ENCODE data around the gene ITGA2.
"Not testable (repeated sequence)": the region's sequence is repeated elsewhere in the genome, so short reads cannot be mapped to it uniquely, and the experiment has no call there.

ITGA2 gene

DNA sequence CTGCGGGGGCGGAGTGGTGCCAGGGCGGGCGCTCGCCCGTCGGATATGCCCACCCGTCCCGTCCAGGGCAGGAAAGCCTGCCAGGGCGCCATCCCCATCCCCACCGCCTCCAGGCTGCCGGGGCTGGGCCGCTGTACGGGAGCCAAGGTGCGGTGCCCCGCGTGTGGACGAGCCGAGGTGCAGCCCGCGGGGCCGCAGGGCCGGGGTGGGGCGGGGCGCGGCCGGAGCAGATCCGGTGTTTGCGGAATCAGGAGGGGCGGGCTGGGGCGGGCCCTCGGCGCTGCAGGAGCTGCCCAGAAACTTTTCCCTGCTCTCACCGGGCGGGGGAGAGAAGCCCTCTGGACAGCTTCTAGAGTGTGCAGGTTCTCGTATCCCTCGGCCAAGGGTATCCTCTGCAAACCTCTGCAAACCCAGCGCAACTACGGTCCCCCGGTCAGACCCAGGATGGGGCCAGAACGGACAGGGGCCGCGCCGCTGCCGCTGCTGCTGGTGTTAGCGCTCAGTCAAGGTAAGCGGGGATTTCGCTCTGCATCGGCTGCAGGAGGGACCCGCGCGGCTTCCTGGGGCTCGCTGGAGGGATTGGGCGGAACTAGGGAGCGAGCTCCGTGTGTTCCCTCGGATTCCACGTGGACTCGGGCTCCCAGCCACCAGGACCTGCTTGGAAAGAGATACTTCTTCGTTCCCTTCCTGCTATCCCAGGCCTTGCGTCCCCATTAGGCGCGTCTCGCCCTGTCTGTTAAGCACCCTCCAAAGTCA is at the start of gene ITGA2:
Gene ITGA2, plus strand, starts transcription at position 328 of the 756 bp plus-strand sequence. Its CDS starts 117 bp downstream, at position 445.
- no peak for DNase-seq (ENCODE audit: low spot score)

DNA sequence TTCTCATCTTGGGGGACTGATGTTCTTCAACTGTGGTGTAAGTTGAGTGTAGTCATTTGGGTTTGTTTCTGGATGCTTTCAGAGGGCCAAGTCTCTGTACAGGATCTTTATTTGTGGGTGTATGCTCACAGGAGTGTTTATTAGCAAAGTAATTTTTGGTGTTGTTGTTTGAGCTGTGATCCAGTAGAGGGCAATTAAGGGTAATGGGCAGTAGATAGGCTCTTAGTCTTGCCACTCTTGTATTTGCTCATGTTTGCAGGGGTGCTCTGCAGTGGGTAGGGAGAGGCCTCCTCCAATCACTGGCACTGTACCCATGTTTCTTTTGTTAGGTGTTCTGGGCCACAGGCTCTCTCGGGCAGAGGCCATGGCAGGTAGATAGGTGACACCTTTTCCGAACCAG is 45.9 kb upstream of the ITGA2 start:
- peak; percentile 36 for DNase-seq (ENCODE audit: low spot score)

DNA sequence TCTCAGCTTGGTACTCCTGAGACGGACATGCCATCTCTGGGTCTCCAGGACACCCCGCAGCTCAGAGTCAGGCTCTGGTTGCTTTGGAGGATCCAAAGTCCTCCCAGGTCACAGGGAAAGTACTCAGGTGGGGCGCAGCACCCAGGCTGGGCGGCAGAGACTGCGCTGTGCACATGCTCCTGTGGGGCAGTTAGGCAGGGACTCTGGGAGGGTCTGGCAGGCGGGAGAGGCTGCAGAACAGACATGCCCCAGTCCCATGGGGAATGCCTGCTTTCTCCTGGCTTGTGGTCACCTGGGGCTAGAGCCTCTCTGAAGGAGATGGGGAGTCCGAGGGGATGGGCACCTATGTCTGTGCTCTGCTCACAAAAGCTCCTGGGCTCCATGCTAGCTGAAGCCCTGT is 45.3 kb upstream of the ITGA2 start:
- DNase-seq (ENCODE audit: low spot score): no peak

DNA sequence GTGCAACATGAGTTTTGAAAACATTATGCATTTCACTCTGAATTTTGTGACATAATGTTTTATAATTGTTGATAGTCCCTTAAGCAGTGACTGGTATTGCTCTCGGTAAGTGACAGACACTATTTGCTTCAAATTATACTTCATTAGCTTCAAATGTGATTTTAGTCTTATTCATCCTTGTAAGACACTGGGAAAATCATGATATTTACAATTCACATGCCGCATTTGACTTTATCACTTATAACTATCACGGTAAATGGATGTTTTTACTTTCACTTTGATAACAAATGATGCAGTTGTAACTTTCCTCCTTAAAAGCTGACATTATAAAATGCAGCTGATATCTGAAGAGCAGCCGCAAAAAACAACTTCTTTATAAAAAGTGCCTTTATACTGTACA is 44.1 kb upstream of the ITGA2 start:
- DNase-seq (ENCODE audit: low spot score): no peak

DNA sequence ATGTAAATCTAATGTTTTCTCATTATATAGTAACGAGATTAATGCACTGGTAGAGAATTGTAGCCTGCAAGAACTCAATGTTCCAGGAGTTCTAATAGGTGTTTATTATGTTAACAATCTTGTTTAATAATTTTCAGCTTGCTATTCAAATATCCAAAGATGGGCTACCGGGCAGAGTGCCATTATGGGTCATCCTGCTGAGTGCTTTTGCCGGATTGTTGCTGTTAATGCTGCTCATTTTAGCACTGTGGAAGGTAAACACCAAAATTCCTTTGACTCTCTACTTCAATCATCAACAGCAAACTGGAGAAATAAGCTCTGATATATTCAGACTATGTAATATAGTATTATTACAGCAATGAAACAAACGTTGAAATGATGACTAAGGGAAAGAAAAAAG is 41.9 kb upstream of the ITGA2 start:
- DNase-seq (ENCODE audit: low spot score): no peak

DNA sequence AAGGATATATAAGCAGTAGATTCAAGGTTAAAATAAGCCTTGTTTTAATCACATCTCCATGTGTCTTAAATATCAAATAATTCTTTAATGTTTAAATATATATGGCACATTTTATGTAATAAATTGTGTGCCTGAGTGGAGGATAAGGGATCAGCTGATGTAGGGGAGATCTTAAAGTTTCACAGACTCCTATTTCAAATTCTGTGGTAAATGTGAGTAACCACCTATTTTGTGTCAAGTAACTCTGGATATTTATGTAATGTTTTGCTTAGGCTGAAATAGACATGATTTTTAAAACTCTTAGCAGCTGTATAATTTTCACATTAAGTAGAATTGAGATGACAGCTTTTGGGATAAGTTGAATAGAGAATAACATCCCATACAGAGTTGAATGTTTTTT is 41.3 kb upstream of the ITGA2 start:
- DNase-seq (ENCODE audit: low spot score): no peak

DNA sequence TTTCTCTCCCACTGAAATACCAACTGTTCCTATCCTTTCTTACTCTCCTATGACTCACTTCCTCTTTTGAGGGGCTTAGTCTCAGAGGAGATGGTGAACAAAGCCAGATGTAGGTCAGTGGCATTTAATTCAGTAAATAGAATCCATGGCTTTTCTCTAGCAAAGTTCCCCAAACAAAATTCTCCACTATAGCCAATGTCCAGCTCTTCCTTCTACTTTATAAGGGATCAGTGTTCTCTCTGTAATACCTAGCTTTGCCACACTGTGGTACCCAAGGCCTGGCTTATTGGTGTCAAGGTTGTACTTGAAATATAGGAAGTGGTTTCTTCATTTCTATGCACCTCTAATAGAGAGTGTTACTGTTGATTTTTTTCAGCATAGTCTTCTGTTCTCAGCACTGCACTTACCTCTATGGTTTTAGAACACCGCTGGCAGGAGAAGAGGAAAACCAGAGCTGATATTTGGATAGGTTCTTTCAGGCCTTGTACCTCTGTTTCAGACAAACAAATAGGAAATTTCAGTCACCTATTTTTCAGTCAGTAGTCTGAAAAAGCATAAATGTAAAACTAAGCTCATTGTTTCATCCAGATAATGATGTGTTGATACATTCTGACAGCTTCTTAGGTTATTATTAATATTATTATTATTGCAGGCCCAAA is 40.6 kb upstream of the ITGA2 start:
- DNase-seq (ENCODE audit: low spot score): peak; percentile 84

DNA sequence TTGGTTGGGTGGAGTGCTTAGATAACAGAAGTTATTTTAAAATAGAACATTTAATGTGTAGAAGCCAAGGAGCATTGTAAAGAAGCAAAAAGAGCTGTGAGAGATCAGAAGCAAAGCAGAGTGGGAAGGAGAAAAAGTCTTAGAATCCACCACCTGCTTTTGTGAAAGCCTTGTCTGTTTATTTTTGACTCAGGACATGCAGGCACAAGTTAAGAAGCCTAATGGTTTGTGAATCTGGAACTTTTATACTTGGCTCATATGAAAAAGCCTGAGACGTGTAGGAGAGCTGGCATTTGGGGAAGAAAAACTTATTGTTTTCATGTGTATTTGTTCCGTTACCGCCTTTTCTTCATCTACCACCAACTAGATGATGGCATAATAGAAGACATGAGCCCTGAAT is 38.5 kb upstream of the ITGA2 start:
- no peak for DNase-seq (ENCODE audit: low spot score)

DNA sequence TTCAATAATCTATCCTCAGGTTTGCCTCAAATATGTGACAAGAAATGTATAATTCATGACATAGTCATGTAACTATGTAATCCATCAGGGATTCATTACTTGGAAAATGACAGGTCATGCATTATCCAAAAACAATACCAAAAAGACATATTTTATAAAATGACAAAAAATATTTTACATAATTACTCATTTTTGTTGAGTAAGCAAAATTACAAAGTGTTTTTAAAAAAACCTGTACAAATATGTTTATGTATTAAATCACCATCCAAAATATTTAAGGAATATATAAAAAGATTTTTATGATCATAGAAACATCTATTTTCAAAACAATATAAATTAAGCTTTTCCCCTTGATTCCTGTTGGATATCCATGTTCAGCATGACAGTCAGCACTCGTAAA is 36.7 kb upstream of the ITGA2 start:
- no peak for DNase-seq (ENCODE audit: low spot score)

DNA sequence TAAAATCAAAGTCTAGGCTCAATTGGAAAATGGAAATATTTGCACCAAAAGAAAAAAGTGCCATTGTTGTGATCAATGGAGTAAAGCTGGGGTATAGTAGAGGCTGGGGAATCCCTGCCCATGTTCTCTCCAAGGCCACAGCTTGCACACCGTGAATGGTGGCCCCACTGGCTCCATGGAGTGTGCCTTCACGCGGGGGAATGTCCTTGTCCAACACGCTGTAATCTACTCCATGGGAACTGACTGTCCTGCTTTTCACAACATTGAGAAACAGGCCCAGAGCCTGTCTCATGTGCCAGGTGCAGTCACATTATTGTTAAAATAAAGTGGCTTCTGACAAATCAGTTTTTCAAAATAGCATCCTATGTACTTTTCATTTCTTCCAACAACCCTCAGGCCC is 33.1 kb upstream of the ITGA2 start:
- DNase-seq (ENCODE audit: low spot score): no peak

DNA sequence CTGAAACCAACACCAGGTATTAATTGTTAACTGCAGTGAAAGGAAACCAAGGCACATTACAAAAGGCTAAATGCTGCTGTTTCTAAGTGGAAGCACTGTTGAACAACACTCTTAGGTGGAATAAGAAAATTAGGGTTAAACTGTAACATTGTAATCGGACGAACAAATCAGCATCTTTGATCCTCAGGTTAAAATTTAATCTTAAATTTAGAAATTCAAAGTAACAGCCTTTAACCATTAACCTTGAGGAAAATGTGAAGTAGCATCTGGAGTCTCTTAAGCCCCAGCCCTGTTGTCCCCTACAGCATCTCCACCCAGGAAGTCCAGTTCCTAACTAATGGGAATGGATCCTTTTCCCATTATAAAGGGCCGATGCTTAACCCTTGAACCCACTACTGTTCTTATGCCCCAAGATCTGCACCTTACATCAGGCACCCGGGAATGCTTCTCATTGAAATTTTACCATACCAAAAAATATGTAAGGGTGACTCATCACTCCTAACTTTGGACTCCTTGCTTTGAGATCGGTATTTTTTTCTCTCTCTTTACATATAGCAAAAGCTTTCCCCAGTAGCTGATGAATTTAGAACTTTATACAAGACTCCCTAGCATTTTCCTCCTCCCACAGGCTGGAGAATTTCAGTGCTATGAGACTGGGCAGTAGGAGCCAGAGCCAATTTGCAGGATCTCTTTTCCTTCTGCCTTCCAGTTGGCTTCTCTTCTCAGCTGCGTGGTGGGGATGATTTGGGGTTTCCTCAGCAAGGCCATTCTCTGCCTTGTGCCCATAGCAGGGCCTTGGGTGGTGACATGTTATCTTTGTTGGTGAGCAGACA is 32.0 kb upstream of the ITGA2 start:
- no peak for DNase-seq (ENCODE audit: low spot score)

DNA sequence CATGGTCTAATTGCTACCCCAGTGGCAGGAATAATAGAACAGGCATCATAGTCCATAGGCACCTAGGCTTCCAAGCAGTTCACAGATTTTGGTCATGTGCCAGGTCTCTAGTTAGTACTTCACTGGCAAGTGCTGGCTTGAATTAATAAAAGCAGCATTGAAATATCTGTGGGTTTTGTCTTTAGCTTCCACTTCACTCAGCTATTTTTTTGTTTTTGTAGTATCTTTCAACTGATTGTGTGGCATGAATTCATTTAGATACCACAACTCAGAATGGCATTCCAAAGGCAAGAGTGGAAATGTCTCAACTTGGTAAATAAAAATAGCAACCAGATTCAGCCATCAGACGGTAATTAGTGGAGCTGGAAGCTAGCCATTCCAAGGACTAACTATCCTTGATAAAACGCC is 27.9 kb upstream of the ITGA2 start:
- DNase-seq (ENCODE audit: low spot score): no peak

DNA sequence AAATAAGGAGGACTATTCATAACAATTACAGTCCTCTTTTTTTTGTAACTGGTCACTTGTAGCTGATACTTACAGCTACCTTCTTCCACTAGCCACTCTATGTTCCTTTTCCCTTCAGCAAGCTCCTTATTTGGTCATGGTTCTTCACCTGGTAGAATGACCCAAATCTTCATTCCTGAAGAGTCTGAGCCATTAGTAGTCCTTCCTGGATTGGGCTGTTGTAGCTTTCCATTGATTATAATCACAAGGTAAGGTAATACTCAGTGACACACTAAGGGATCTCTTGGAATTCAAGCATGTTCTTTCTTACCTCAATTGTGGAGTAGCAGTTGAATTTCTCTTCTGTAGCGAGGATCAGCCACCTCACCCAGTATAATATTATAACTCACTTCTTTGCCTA is 25.5 kb upstream of the ITGA2 start:
- no peak for DNase-seq (ENCODE audit: low spot score)

DNA sequence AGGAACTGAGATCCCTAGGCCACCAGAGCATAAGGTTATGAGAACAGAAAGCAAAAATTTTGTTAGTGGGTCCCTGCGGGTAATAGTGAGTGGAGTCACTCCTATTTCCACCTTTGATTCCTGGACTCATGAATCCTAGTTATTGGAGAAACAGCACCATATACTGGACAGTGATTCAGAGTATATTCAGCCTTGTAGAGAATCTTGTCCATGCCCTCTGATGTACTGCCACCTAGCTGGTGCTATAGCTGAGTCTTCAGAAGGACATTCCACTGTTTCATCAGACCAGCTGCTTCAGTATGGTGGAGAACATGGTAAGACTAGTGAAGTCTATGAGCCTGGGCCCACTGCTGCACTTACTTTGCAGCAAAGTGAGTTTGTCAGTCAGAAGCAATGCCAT is 25.0 kb upstream of the ITGA2 start:
- DNase-seq (ENCODE audit: low spot score): no peak

DNA sequence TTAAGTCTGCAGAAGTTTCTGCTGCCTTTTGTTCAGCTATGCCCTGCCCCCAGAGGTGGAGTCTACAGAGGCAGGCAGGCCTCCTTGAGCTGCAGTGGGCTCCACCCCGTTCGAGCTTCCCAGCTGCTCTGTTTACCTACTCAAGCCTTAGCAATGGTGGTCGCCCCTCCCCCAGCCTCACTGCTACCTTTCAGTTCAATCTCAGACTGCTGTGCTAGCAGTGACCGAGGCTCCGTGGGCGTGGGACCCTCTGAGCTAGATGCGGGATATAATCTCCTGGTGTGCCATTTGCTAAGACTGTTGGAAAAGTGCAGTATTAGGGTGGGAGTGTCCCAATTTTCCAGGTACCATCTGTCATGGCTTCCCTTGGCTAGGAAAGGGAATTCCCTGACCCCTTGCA is 13.0 kb upstream of the ITGA2 start:
- DNase-seq (ENCODE audit: low spot score): not testable (repeated sequence)

DNA sequence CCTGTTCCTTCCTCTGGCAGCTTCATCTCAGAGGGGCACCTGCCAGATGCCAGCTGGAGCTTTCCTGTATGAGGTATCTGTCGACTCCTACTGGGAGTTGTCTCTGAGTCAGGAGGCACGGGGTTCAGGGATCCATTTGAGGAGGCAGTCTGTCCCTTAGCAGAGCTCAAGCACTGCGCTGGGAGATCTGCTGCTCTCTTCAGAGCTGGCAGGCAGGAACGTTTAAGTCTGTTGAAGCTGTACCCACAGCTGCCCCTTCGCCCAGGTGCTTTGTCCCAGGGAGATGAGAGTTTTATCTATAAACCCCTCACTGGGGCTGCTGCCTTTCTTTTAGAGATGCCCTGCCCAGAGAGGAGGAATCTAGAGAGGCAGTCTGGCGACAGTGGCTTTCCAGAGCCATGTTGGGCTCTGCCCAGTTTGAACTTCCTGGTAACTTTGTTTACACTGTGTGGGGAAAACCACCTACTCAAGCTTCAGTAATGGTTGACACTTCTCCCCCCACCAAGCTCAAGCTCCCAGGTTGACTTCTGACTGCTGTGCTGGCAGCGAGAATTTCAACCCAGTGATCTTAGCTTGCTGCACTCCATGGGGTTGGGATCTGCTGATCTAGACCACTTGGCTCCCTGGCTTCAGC is 11.8 kb upstream of the ITGA2 start:
- DNase-seq (ENCODE audit: low spot score): no peak

DNA sequence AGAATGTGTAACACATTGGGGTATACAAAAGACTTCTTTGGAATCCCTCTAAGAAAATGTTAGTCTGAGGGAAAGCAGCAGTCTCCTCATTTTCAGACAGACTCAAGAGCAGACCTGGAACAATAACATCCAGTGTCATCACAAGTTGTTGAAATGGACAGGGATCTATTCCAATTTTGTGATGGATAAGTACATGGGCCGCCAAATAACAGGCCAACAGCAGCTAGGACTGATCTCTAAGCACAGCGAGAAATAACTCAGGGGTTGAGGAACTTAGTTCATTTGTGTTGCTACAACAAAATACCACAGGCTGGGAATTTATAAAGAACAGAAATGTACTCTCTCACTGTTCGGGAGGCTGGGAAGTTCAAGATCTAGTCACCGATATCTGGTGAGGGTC is 7.6 kb upstream of the ITGA2 start:
- DNase-seq (ENCODE audit: low spot score): no peak

DNA sequence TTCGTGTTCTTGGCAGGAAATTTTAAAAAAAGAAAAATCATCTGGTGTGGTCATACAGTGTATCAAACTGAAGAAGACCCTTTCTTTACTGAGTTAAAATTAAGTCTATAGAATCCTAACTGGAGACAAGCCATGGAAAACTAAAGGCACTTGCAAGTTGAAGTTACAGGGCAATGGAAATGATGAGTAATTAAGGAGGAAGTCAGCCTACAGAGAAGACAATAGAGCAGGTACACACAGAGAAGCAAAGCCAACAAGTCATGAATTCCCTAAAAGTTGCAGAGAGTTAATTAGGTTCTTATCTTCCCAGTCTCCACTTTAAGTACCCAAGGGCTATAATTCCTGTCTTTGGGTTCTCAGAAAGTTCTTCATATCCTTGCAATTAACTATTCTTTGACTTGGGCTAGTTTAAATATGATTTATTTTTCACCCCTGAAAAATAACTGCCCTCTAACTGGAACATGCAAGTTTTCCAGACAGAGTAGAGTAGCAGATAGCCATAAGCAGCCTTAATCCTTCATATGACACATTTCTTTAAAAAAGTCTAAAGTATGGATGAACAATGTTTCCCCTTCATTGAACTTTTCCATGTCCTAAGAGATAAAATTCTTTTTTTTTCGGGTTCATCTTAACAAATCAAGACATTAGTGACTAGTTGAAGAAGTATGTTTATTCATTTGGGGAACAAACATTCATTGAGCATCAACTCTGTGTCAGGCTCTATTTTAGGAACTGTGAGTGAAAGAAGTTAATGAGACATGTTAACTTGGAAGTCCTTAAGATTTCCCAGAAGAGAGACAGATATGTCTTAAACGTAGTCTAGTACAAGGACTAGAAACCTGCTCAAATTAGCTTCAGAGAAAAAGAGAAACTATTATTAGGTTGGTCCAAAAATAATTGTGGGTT is 5.2 kb upstream of the ITGA2 start:
- DNase-seq (ENCODE audit: low spot score): no peak

DNA sequence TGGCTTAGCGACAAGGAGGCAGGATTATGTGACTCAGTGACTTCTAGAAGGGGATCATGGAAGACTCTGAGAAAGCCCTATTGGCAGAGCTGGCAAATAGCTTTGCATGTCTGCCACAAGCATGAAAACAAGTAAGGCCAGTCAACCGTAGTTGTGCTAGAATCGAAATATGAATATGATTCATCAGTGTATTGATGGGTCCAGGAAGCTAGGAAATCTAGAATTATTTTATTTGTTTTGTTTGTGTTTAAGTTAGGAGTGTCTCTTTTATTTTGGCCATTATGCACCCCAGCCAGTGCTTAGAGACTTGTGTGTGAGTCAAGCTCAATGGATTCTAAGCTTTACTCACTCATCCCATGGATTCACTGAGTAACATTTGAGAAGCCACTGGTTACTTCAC is 3.8 kb upstream of the ITGA2 start:
- DNase-seq (ENCODE audit: low spot score): no peak

DNA sequence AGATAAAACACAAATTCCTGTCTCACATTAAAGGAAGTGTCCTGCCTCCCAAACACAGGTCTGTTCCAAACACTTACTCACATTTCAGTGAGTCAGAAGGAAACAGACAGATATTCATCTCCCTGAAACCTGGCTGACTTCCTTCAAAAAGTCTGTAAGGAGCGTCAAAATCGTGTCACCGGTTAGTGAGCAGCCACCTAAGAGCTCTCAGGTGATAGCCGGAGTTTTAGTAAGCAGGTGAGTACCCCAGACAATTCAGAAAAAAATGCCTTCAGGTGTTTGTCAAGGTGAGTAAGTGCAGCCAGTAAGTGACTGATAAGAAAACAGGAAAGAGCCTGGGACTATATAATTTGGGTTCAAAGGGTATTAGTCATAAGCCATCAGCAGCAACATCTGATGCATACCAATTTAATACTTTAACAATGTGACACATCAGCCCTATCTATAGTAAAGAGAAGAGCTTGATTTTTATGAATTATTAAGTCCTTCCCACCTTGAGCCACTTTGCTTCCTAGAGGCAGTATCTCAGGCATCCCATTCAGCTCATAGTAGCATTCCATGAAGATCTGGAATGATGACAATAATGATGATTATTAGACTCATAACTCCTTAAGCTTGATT is 1.3 kb upstream of the ITGA2 start:
- no peak for DNase-seq (ENCODE audit: low spot score)

Measured in NAMALWA (cell line).